A673 (cell line): Measurements from ENCODE around the gene NFATC3.

Experiments
- EZH2 ChIP-seq: fragments of 200-600 bp; sonication (generic); IDR thresholded peaks from 2 replicates; pipeline ENCODE4 v1.6.1; 2017; ENCODE audit warnings: borderline replicate concordance, low read depth, mild to moderate bottlenecking, mixed read lengths, antibody characterized with exemption, low read length; ENCODE audit not compliant: poor library complexity, severe bottlenecking
- TF ChIP-seq, protein P1 (sequence below): fragments of 300-800, 200-600 bp; sonication (generic); conservative IDR thresholded peaks from 2 replicates; pipeline ENCODE4 v1.5.1; 2017; ENCODE audit warnings: low read depth, mild to moderate bottlenecking, antibody characterized with exemption, low read length, moderate library complexity, mixed read lengths

DNA sequence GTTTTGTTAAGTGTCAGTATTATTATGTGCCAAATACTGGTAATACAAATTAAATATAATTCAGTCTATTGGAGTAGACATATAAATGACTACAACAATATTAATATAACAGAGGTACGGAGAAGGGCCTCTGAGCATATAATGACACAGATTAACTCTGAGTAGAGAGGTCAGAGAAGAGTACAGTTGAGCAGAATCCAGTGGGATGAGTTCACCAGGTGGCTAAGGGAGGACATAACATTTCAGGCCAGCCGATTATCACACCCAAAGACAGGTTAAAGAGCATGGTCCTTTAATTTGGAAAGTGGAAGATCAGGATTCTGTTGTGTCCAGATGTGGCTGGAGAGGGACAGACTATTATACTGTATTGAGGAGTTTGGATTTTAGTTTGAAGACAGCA lies 11.3 kb downstream of the NFATC3 start:
- TF ChIP-seq, protein P1, sequence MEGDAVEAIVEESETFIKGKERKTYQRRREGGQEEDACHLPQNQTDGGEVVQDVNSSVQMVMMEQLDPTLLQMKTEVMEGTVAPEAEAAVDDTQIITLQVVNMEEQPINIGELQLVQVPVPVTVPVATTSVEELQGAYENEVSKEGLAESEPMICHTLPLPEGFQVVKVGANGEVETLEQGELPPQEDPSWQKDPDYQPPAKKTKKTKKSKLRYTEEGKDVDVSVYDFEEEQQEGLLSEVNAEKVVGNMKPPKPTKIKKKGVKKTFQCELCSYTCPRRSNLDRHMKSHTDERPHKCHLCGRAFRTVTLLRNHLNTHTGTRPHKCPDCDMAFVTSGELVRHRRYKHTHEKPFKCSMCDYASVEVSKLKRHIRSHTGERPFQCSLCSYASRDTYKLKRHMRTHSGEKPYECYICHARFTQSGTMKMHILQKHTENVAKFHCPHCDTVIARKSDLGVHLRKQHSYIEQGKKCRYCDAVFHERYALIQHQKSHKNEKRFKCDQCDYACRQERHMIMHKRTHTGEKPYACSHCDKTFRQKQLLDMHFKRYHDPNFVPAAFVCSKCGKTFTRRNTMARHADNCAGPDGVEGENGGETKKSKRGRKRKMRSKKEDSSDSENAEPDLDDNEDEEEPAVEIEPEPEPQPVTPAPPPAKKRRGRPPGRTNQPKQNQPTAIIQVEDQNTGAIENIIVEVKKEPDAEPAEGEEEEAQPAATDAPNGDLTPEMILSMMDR, result no peak
- no peak for TF ChIP-seq EZH2
